Fibroblast of lung (primary cell): ENCODE measurements around the gene INHBB. TPM values are rescaled to one million over a fixed set of nuclear protein-coding genes. Genes with fewer than 3 reads are reported as not detected.

ENCODE experiments used
- DNase-seq, 2 donors: peaks; one replicate each; pipeline versions ENCODE4 v3.0.0 to v3.0.0-alpha.2; 2010; ENCODE audit warnings: low read depth in 2 of 2
- H2AFZ ChIP-seq: 2 replicates; pipeline ENCODE4 v1.5.1; 2012; ENCODE audit warnings: low read length, control low read depth, inconsistent platforms
- H3K27ac ChIP-seq: 2 replicates; pipeline ENCODE4 v1.5.1; 2011; ENCODE audit warnings: low read length, control low read depth; ENCODE audit not compliant: insufficient read depth
- H3K27me3 ChIP-seq: 2 replicates; pipeline ENCODE4 v1.5.1; 2011; ENCODE audit warnings: mild to moderate bottlenecking, low read length; ENCODE audit not compliant: control insufficient read depth, insufficient read depth
- H3K36me3 ChIP-seq: 2 replicates; pipeline ENCODE4 v1.5.1; 2011; ENCODE audit warnings: low read length; ENCODE audit not compliant: control insufficient read depth, insufficient read depth
- H3K4me1 ChIP-seq: 2 replicates; pipeline ENCODE4 v1.5.1; 2011; ENCODE audit warnings: low read length; ENCODE audit not compliant: control insufficient read depth, insufficient read depth; ENCODE audit errors: extremely low read depth
- H3K4me2 ChIP-seq: 2 replicates; pipeline ENCODE4 v1.5.1; 2011; ENCODE audit warnings: low read length, control low read depth; ENCODE audit not compliant: insufficient read depth; ENCODE audit errors: extremely low read depth
- H3K4me3 ChIP-seq, 4 experiments: fragments of 200-600 bp in 1 of 4; sonication (generic) in 1 of 4; replicated peaks in 1 of 4; 2 replicates each; pipeline ENCODE4 v1.5.1; 2011 to 2016; ENCODE audit warnings: low read length in 4 of 4, low read depth in 3 of 4, mild to moderate bottlenecking in 3 of 4, control low read depth in 2 of 4, inconsistent platforms in 1 of 4, mixed read lengths in 1 of 4; ENCODE audit not compliant: insufficient read depth in 1 of 4; ENCODE audit errors: control extremely low read depth in 1 of 4
- H3K79me2 ChIP-seq: 2 replicates; pipeline ENCODE4 v1.5.1; 2012; ENCODE audit warnings: mild to moderate bottlenecking, low read length, inconsistent platforms; ENCODE audit not compliant: control insufficient read depth, insufficient read depth
- H3K9ac ChIP-seq: 2 replicates; pipeline ENCODE4 v1.5.1; 2011; ENCODE audit warnings: mild to moderate bottlenecking, low read length, control low read depth; ENCODE audit not compliant: insufficient read depth
- H3K9me3 ChIP-seq: 2 replicates; pipeline ENCODE4 v1.5.1; 2012; ENCODE audit warnings: low read depth, low read length; ENCODE audit not compliant: control insufficient read depth, insufficient read depth
- H4K20me1 ChIP-seq: 2 replicates; pipeline ENCODE4 v1.5.1; 2011; ENCODE audit warnings: low read length; ENCODE audit not compliant: control insufficient read depth, insufficient read depth; ENCODE audit errors: extremely low read depth
- EZH2 ChIP-seq: IDR thresholded peaks from 2 replicates; pipeline ENCODE4 v1.5.1; 2012; ENCODE audit warnings: low read length, control low read depth, mild to moderate bottlenecking; ENCODE audit errors: missing control alignments
- polyA plus RNA-seq, 2 donors: library from polyadenylated mRNA; depleted of rRNA in 1 of 2; stranded (reverse) in 1 of 2; unstranded in 1 of 2; fragments of >200 nt; gene quantifications; 2 replicates each; pipeline ENCODE4 v1.2.1, GENCODE V29; 2011 to 2012; ENCODE audit warnings: missing spikeins in 1 of 2
- total RNA-seq: library from RNA; depleted of rRNA; stranded (reverse); fragments of >200 nt; gene quantifications from 2 replicates; pipeline ENCODE4 v1.2.1, GENCODE V29; 2014
- TF ChIP-seq, protein P1 (sequence below), 2 donors: IDR thresholded peaks in 1 of 2; conservative IDR thresholded peaks in 1 of 2; 1 replicate in 1 of 2; 2 replicates in 1 of 2; pipeline ENCODE4 v1.5.1; 2011 to 2012; ENCODE audit warnings: low read length in 2 of 2, control low read depth in 1 of 2, inconsistent platforms in 1 of 2, low read depth in 1 of 2, mild to moderate bottlenecking in 1 of 2

Gene INHBB
- total and polyA plus RNA-seq, 2 donors (not counting 1 experiment from before 2014, with no cell fraction given) = 0.01 TPM; not detected in 1

- TF ChIP-seq, protein P1, sequence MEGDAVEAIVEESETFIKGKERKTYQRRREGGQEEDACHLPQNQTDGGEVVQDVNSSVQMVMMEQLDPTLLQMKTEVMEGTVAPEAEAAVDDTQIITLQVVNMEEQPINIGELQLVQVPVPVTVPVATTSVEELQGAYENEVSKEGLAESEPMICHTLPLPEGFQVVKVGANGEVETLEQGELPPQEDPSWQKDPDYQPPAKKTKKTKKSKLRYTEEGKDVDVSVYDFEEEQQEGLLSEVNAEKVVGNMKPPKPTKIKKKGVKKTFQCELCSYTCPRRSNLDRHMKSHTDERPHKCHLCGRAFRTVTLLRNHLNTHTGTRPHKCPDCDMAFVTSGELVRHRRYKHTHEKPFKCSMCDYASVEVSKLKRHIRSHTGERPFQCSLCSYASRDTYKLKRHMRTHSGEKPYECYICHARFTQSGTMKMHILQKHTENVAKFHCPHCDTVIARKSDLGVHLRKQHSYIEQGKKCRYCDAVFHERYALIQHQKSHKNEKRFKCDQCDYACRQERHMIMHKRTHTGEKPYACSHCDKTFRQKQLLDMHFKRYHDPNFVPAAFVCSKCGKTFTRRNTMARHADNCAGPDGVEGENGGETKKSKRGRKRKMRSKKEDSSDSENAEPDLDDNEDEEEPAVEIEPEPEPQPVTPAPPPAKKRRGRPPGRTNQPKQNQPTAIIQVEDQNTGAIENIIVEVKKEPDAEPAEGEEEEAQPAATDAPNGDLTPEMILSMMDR (conservative IDR thresholded peaks at IDR 0.05 in 1 of 2, IDR thresholded peaks at IDR 0.05 in 1 of 2; ENCODE audit: low read depth in 1 of 2, low read length in 2 of 2) = no peak
- TF ChIP-seq EZH2 = no peak
- Histone ChIP-seq H3K27ac (no peak overlapping the region), H3K79me2 (no peaks in the 10 kb centered on the region), H3K36me3 (no peaks in the 10 kb centered on the region), H3K4me1 (no peaks in the 10 kb centered on the region), H2AFZ (no peak overlapping the region), H3K4me2 (no peak overlapping the region), H3K4me3 (no peak overlapping the region), H3K9me3 (no peaks in the 10 kb centered on the region), H4K20me1 (no peaks in the 10 kb centered on the region), H3K9ac (no peak overlapping the region), H3K27me3 (peaks cover 15% of the 10 kb centered on the region)
- DNase-seq = no peak
Measured at GRCh38 chr2:120316528-120317179, 29.3 kb upstream of the INHBB start.

DNA sequence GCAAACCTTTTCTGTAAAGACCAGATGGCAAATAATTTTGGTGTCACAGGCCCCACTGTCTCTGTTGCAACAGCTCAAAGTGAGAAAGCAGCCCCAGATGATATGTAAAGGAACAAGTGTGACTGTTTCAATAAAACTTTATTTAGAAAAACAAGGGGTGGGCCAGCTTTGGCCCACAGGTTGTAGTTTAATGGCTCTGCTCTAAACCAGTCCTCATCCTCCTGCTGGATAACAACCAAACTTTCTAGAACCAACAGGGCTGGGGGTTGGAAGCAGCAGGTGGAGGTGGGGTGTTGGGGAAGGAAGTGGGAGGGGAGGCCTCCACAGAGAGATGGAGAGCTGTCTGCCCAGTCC lies 28.8 kb upstream of the INHBB start:
- Histone ChIP-seq H3K79me2 (no peaks in the 10 kb centered on the region), H3K9me3 (no peaks in the 10 kb centered on the region), H3K27me3 (peaks cover 15% of the 10 kb centered on the region), H3K4me2 (no peak overlapping the region), H2AFZ (no peak overlapping the region), H3K36me3 (no peaks in the 10 kb centered on the region), H3K4me3 (no peak overlapping the region), H3K9ac (no peak overlapping the region), H4K20me1 (no peaks in the 10 kb centered on the region), H3K4me1 (no peaks in the 10 kb centered on the region), H3K27ac (no peak overlapping the region)
- TF ChIP-seq, protein P1 (conservative IDR thresholded peaks at IDR 0.05 in 1 of 2, IDR thresholded peaks at IDR 0.05 in 1 of 2; ENCODE audit: low read depth in 1 of 2, low read length in 2 of 2) = no peak
- no peak for TF ChIP-seq EZH2
- no peak for DNase-seq

DNA sequence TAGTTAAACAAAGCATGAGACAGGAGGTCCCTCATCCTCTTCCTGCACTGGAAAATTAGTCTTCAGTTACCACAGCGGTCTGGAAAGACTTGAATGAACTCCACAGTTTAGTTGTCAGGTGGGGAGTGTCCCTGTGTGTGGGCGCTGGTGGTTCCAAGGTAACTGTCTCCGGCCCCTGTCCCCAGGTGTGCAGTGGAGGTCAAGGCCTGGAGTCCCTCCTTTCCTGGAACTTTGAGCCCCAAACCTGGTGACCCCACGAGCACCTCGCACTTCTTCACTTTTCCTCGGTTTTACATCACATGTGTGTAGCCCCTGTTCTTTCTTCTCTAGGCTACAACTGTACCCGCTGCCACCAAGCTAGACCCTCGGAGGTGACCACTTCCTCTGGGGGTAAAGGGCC lies 28.0 kb upstream of the INHBB start:
- Histone ChIP-seq H3K27me3 (peaks cover 15% of the 10 kb centered on the region), H3K9ac (no peak overlapping the region), H3K79me2 (no peaks in the 10 kb centered on the region), H3K4me1 (no peaks in the 10 kb centered on the region), H3K9me3 (no peaks in the 10 kb centered on the region), H3K27ac (no peak overlapping the region), H3K4me3 (no peak overlapping the region), H3K4me2 (no peak overlapping the region), H2AFZ (no peak overlapping the region), H4K20me1 (no peaks in the 10 kb centered on the region), H3K36me3 (no peaks in the 10 kb centered on the region)
- DNase-seq = no peak
- TF ChIP-seq, protein P1 (conservative IDR thresholded peaks at IDR 0.05 in 1 of 2, IDR thresholded peaks at IDR 0.05 in 1 of 2; ENCODE audit: low read depth in 1 of 2, low read length in 2 of 2) = no peak
- no peak for TF ChIP-seq EZH2
